Activated naive CD8-positive, alpha-beta T cell treated with anti-CD3 and anti-CD28 coated beads for 36 hours (primary cell): Measurements from ENCODE around the gene ZNF430. TPM values are rescaled to one million over a fixed set of nuclear protein-coding genes. Genes with fewer than 3 reads are reported as not detected.

Experiments used
- DNase-seq: peaks from one replicate; pipeline ENCODE4 v3.0.0; 2021
- H3K27ac Mint-ChIP-seq: one replicate; pipeline ENCODE4 v1.8.0; 2022; ENCODE audit warnings: mild to moderate bottlenecking, moderate library complexity, mixed read lengths
- H3K27me3 Mint-ChIP-seq: one replicate; pipeline ENCODE4 v1.8.0; 2022; ENCODE audit warnings: mild to moderate bottlenecking, mixed read lengths
- H3K36me3 Mint-ChIP-seq: one replicate; pipeline ENCODE4 v1.8.0; 2021; ENCODE audit warnings: mild to moderate bottlenecking, mixed read lengths
- H3K4me1 Mint-ChIP-seq: one replicate; pipeline ENCODE4 v1.8.0; 2021; ENCODE audit warnings: mixed read lengths
- H3K4me3 Mint-ChIP-seq: one replicate; pipeline ENCODE4 v1.8.0; 2022; ENCODE audit warnings: mild to moderate bottlenecking, moderate library complexity, mixed read lengths
- H3K9me3 Mint-ChIP-seq: one replicate; pipeline ENCODE4 v1.8.0; 2022; ENCODE audit warnings: mixed read lengths
- total RNA-seq, 2 experiments: library from RNA; stranded (reverse); gene quantifications; one replicate each; pipeline ENCODE4 v1.2.3, GENCODE V29; 2021

The ZNF430 gene
- total RNA-seq, 2 experiments from 2014 or later, result 18.7 to 21.2 TPM

GRCh38 chr19:21087871-21088270 lies 67.4 kb downstream of the ZNF430 start:
- H3K9me3 Mint-ChIP-seq, result no peaks in the 10 kb centered on the region
- H3K4me3 Mint-ChIP-seq, result no peak overlapping the region
- H3K36me3 Mint-ChIP-seq, result peaks cover 58% of the 10 kb centered on the region
- no peak overlapping the region for H3K27ac Mint-ChIP-seq
- peaks cover 23% of the 10 kb centered on the region for H3K4me1 Mint-ChIP-seq
- H3K27me3 Mint-ChIP-seq, result no peaks in the 10 kb centered on the region
- no peak for DNase-seq

- DNase-seq, result no peak
- H3K4me1 Mint-ChIP-seq, result peaks cover 2% of the 10 kb centered on the region
- no peak overlapping the region for H3K4me3 Mint-ChIP-seq
- peaks cover 49% of the 10 kb centered on the region for H3K36me3 Mint-ChIP-seq
- no peaks in the 10 kb centered on the region for H3K9me3 Mint-ChIP-seq
- no peaks in the 10 kb centered on the region for H3K27me3 Mint-ChIP-seq
- no peak overlapping the region for H3K27ac Mint-ChIP-seq
Measured at GRCh38 chr19:21092109-21092508, 71.7 kb downstream of the ZNF430 start.

GRCh38 chr19:21094347-21095025 lies 74.0 kb downstream of the ZNF430 start:
- H3K4me1 Mint-ChIP-seq, result peaks cover 2% of the 10 kb centered on the region
- no peak for DNase-seq
- H3K4me3 Mint-ChIP-seq, result no peak overlapping the region
- H3K9me3 Mint-ChIP-seq, result no peaks in the 10 kb centered on the region
- H3K36me3 Mint-ChIP-seq, result peaks cover 47% of the 10 kb centered on the region
- H3K27ac Mint-ChIP-seq, result no peak overlapping the region
- H3K27me3 Mint-ChIP-seq, result no peaks in the 10 kb centered on the region

- Mint-ChIP-seq H3K36me3 (peaks cover 48% of the 10 kb centered on the region), H3K27me3 (no peaks in the 10 kb centered on the region), H3K4me3 (no peak overlapping the region), H3K4me1 (no peaks in the 10 kb centered on the region), H3K9me3 (no peaks in the 10 kb centered on the region), H3K27ac (no peak overlapping the region)
- no peak for DNase-seq
Measured at GRCh38 chr19:21098291-21098690, 77.8 kb downstream of the ZNF430 start.

- Mint-ChIP-seq H3K9me3 (no peaks in the 10 kb centered on the region), H3K4me1 (no peaks in the 10 kb centered on the region), H3K36me3 (peaks cover 52% of the 10 kb centered on the region), H3K27ac (no peak overlapping the region), H3K27me3 (no peaks in the 10 kb centered on the region), H3K4me3 (no peak overlapping the region)
- DNase-seq, result no peak
Measured at GRCh38 chr19:21101521-21102242, 81.2 kb downstream of the ZNF430 start.

GRCh38 chr19:21109116-21109515 lies 88.7 kb downstream of the ZNF430 start:
- Mint-ChIP-seq H3K9me3 (peaks cover 32% of the 10 kb centered on the region), H3K27ac (no peak overlapping the region), H3K27me3 (no peaks in the 10 kb centered on the region), H3K36me3 (peaks cover 81% of the 10 kb centered on the region), H3K4me3 (no peak overlapping the region), H3K4me1 (no peaks in the 10 kb centered on the region)
- DNase-seq, result no peak

Other genes with a start within 250 kb of the ZNF430 start
- gene ZNF66, start 244.4 kb upstream of the ZNF430 start, total RNA-seq, result 1 to 10 TPM; 7.1 to 7.9 TPM
- 10 to 100 TPM; 19.7 to 20.6 TPM for gene ZNF85, start 97.4 kb upstream of the ZNF430 start, total RNA-seq
- 10 to 100 TPM; 18.8 to 20.5 TPM for gene ZNF714, start 61.5 kb downstream of the ZNF430 start, total RNA-seq
- gene ZNF431, start 121.4 kb downstream of the ZNF430 start, total RNA-seq, result 10 to 100 TPM; 16.0 to 20.2 TPM